ENCODE results near the gene VANGL1. TPM values are rescaled to one million over a fixed set of nuclear protein-coding genes. Genes with fewer than 3 reads are reported as not detected.
"Not testable (repeated sequence)": the region's sequence is repeated elsewhere in the genome, so short reads cannot be mapped to it uniquely, and the experiment has no call there.

The VANGL1 gene
- 21.9 and 29.9 TPM in 2 replicates for total RNA-seq (2014; rRNA removed; shearing (Covaris generic))

- DNase-seq (ENCODE audit: low spot score): peak; percentile 43
Observed at GRCh38 chr1:115641762-115642167, at the start of gene VANGL1. Gene VANGL1, plus strand, starts transcription at chr1:115641970. Its CDS starts 9,444 bp downstream, at chr1:115651414.

DNA sequence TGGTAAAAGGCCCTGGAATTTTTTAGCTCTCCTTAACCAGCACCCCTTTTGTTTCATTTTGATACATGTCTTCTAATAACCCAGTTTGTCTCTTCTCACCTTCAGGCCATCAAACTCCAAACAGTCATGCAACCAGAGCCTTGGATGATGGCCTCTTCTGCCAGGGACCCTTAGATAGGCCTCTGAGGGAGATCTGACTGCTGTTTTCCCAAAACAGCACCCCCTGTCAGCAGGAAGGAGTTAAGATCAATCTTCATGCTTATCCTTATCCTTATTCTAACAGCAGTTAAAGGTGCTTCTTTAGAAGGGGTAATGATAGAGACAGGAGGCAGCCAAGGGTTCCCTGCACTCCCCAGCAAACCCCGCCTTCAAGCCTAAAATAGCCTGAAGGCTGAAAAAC is 49.5 kb upstream of the VANGL1 start:
- no peak for DNase-seq (ENCODE audit: low spot score)

DNA sequence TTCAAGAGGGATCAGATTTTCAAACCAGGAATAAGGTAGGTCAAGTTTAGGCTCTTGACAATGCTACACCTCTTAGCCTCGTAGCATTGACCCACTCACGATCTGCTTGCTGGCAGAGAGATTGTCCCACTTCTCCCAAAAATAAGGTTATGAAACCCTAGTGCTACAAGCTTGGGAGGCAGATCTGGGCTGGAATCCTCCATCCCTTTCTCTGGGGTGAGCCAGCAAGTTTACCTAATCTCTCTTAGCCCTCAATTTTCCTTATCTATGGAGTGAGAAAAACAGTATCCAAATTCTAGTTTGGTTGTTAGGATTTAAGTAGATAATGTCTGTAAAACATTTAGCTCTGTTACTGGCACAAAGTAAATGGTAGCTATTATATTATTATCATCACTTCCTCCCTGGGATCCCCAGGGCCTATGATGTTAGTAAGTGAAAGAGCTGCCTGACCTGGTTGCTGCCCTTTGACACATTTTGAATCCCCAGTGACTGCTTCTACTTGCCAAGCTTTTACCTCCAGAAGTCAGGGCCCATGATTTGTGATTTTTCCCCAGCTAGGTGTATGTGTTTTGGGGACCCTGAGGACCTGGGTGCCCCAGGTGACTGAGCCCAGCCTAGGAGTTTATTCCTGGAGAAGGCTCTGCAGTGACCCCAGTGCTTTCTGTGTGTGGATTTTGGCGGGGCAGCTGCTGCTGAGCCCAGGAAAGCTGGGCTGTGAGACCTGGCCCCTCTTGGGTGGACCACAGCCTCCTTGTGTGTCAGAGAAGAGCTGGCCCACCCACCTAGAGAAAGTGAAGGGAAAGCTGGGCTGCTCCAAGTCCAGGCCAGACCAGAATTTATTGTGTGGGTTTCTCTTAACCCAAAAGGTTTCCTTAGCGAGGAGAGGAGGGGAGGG is 48.2 kb upstream of the VANGL1 start:
- DNase-seq (ENCODE audit: low spot score): no peak

- no peak for DNase-seq (ENCODE audit: low spot score)
Observed at GRCh38 chr1:115594600-115594999, 47.2 kb upstream of the VANGL1 start.

DNA sequence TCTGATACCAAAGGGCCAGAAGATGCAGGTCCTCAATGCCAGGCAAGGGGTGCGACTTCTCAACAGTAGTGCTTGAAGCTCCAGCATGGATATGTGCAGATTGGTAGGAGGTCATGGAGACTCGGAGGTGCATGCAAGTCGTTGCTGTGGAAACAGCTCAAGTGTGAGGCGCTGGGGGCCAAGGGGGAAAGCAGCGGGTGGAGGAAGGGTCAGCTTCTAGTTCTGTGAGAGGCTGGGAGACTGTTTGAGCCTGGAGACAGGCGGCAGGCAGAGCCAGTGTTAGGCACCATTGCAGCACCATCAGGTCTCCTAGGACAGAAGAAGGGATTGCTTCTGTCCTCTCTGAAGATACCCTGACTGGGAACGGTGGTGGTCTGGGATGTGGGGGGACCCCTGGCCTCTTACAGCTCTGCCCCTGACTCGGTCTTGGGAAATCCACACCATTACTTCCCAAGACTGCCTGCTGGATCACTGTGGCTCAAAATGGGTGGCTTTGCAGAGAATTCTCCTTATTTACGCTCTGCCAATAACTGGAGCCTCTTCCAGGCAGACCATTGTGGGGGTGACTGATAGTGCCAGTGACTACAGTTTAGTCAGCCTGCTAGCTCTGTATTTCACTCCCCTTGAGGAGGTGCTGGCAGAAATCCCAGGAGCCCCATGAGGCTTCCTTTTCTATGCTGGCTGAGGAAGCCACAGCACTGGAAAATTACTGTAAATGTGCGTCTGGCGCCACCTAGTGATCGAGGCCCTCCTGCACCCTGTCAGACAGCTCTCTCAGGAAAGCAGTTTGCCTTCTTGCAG is 46.3 kb upstream of the VANGL1 start:
- peak; percentile 97 for DNase-seq (ENCODE audit: low spot score)

GRCh38 chr1:115596080-115596780 is 45.5 kb upstream of the VANGL1 start:
- peak; percentile 49 for DNase-seq (ENCODE audit: low spot score)

DNA sequence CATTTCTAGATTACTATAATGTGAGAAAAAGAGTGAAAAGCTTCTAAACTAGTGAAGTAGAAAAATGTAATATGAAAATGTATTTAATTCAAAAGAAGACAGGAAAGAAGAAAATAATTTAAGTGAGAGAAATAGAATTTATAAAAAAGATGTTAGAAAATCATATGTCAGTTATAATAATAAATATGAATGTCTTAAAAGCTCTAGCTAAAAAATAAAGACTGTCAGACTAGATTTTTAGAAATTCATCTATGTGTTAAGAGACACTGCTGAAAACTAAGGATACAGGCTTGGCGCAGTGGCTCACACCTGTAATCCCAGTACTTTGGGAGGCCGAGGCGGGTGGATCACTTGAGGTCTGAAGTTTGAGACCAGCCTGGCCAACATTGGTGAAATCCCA is 37.3 kb upstream of the VANGL1 start:
- no peak for DNase-seq (ENCODE audit: low spot score)

GRCh38 chr1:115606305-115606704 is 35.5 kb upstream of the VANGL1 start:
- no peak for DNase-seq (ENCODE audit: low spot score)

GRCh38 chr1:115609021-115609420 is 32.7 kb upstream of the VANGL1 start:
- DNase-seq (ENCODE audit: low spot score): no peak

DNA sequence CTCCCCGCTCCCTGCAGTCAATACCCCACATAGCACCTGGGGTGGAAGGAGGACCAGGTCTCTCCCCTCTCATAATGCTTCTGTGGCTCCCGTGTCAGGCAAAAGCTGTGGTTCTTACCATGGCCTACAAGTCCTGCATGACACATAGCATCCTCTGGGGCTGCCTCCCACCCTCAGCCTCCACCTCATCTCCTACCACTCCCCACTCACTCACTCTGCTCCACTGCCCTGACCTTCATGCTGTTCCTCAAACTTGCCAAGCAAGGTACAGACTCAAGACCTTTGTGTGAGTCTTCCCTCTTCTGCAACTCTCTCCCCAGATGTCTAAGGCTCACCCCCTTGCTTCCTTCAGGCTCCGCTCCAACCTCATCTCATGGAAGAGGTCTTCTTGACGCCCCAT is 28.0 kb upstream of the VANGL1 start:
- no peak for DNase-seq (ENCODE audit: low spot score)

GRCh38 chr1:115620453-115620852 is 21.3 kb upstream of the VANGL1 start:
- no peak for DNase-seq (ENCODE audit: low spot score)

DNA sequence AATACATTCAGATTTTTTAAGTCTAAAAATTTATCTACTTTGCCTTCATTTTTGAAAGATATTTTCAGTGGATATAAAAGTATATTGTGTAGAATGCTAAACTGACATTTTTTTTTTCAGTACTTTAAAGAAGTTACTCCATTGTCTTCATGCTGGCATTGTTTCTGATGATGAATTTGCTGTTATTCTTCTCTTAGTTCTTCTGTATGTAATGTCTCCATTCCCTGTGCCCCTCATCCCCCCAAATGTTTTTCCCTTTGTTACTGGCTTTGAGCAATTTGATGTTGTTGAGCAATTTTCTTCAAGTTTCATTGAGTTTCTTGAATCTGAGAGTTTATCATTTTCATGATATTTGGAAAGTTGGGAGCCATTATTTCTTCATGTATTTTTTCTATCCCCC is 20.8 kb upstream of the VANGL1 start:
- no peak for DNase-seq (ENCODE audit: low spot score)

DNA sequence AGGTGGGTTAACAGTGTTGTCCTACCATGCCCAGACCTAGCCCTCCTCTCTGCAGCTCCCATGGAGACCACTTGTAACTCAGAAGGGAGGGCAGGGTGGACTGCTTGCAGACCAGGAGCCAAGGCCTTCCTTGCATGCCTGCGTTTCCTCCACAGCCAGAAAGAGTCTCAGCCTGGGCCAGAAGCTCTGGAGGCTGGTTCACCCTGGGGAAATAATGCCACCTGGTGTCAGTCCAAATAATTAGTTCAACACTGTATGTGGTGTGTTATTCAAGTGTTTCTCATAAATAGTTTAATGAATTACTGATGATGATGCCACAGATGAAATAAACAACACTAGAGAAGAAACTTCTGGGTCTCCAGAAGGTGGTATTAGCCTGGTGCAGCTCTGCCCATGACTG is 16.9 kb upstream of the VANGL1 start:
- DNase-seq (ENCODE audit: low spot score): no peak

DNA sequence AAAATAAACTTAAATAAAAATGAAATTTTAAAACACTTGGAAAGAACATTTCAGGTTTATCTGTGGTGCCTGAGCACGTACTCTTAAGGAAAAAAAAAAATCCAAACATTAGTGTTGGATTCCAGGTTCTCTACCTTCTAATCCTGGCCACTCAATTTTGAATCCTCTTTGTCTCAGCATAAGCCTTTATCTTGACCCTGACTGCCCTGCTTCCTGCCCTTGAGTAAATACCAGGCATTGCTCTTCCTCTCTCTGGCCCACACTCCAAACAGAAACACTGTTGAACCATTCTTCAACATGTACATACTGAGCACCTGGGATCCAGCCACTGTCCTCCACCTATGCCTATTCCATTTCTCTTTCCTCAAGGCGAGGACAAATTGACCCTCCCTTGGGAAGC is 11.4 kb upstream of the VANGL1 start:
- no peak for DNase-seq (ENCODE audit: low spot score)

- no peak for DNase-seq (ENCODE audit: low spot score)
Observed at GRCh38 chr1:115632251-115633026, 9.3 kb upstream of the VANGL1 start.

GRCh38 chr1:115633606-115634005 is 8.2 kb upstream of the VANGL1 start:
- DNase-seq (ENCODE audit: low spot score): not testable (repeated sequence)

GRCh38 chr1:115637247-115637646 is 4.5 kb upstream of the VANGL1 start:
- not testable (repeated sequence) for DNase-seq (ENCODE audit: low spot score)

DNA sequence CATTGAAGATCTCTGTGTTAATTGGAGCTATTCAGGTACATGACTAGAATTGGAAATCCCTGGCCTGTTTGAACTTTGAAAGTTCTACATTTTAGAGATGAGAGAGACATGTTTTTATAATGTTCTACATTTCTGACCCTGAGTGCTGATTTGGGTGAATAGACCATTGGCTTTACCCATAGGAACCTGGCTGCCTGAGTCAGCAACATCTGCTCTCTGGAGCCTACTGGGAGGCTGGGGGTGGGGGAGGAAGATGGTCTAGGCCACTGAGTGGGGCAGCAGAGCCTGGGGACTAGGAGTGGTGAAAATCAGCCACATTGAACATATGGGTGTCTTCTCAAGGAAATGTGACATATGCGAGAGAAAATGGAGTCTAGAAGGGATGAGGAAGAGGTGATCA is 1.4 kb upstream of the VANGL1 start:
- DNase-seq (ENCODE audit: low spot score): no peak

GRCh38 chr1:115642168-115643072 is 650 bp downstream of the VANGL1 start:
- no peak for DNase-seq (ENCODE audit: low spot score)

- no peak for DNase-seq (ENCODE audit: low spot score)
Observed at GRCh38 chr1:115643225-115643624, 1.5 kb downstream of the VANGL1 start.
